ENCODE results near the gene FAM204A. TPM values are rescaled to one million over a fixed set of nuclear protein-coding genes. Genes with fewer than 3 reads are reported as not detected.

FAM204A gene
- total and polyA plus RNA-seq, 3 donors from 2014 or later: 51.3 to 78.3 (median 68.7) TPM

DNA sequence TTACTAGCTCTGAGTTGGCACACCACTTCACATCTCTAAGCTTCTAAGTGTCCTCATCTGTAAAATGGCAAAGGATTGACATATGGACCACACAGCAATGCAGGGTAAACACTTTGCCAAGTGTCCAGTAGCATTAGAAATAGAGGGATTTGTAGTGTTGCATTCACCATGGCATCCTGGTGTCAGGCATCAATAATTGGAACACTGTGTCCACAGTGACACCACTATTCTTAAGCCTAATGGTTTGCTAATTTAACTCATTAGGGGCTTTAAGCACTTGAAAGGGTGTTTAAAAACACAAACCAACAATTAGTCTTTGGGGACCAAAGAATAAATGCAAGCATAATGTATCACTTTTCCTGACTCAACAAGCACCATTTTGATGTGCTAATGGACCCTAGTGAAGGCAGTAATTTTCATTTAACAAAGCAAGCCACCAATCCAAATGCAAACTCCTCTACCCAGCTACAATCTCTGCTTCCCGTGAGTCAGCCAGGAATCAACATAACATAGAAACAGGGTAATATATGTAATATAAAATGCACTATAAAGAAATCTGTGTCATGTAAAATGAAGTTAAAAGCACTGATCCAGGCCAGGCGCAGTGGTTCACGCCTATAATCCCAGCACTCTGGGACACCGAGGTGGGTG lies 75.9 kb downstream of the FAM204A start:
- Histone ChIP-seq H3K27ac (no peak overlapping the region), H3K27me3 (no peaks in the 10 kb centered on the region), H3K4me3 (no peak overlapping the region), H3K9me3 (no peaks in the 10 kb centered on the region), H3K36me3 (ENCODE audit: low read depth, missing control alignments) (no peaks in the 10 kb centered on the region), H3K4me1 (no peaks in the 10 kb centered on the region)
- WGBS, 2 donors: 90 to 98% methylated on average over 4 of the region's 4 CpGs
- intact Hi-C loops (cut with DNase I; ENCODE audit: low total_unique reads): no loop called here
- DNase-seq: no peak
- TF ChIP-seq POLR2A (IDR thresholded peaks at IDR 0.05): no peak
- TF ChIP-seq, protein P1, sequence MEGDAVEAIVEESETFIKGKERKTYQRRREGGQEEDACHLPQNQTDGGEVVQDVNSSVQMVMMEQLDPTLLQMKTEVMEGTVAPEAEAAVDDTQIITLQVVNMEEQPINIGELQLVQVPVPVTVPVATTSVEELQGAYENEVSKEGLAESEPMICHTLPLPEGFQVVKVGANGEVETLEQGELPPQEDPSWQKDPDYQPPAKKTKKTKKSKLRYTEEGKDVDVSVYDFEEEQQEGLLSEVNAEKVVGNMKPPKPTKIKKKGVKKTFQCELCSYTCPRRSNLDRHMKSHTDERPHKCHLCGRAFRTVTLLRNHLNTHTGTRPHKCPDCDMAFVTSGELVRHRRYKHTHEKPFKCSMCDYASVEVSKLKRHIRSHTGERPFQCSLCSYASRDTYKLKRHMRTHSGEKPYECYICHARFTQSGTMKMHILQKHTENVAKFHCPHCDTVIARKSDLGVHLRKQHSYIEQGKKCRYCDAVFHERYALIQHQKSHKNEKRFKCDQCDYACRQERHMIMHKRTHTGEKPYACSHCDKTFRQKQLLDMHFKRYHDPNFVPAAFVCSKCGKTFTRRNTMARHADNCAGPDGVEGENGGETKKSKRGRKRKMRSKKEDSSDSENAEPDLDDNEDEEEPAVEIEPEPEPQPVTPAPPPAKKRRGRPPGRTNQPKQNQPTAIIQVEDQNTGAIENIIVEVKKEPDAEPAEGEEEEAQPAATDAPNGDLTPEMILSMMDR (IDR thresholded peaks at IDR 0.05): no peak

GRCh38 chr10:118264838-118265470 lies 77.2 kb downstream of the FAM204A start:
- no peaks in the 10 kb centered on the region for H3K36me3 ChIP-seq (ENCODE audit: low read depth, missing control alignments)
- H3K4me1 ChIP-seq: no peaks in the 10 kb centered on the region
- no peaks in the 10 kb centered on the region for H3K27me3 ChIP-seq
- no peak overlapping the region for H3K27ac ChIP-seq
- WGBS, 2 donors: 78 to 86% methylated on average over 11 of the region's 11 CpGs
- no peak for TF ChIP-seq POLR2A (IDR thresholded peaks at IDR 0.05)
- TF ChIP-seq, protein P1 (IDR thresholded peaks at IDR 0.05): no peak
- intact Hi-C loops (cut with DNase I; ENCODE audit: low total_unique reads): no loop called here
- H3K4me3 ChIP-seq: no peak overlapping the region
- no peak for DNase-seq
- no peaks in the 10 kb centered on the region for H3K9me3 ChIP-seq

GRCh38 chr10:118264252-118264651 lies 77.9 kb downstream of the FAM204A start:
- Histone ChIP-seq H3K4me1 (no peaks in the 10 kb centered on the region), H3K4me3 (no peak overlapping the region), H3K9me3 (no peaks in the 10 kb centered on the region), H3K36me3 (ENCODE audit: low read depth, missing control alignments) (no peaks in the 10 kb centered on the region), H3K27ac (no peak overlapping the region), H3K27me3 (no peaks in the 10 kb centered on the region)
- intact Hi-C loops (cut with DNase I; ENCODE audit: low total_unique reads): no loop called here
- no peak for DNase-seq
- TF ChIP-seq POLR2A (IDR thresholded peaks at IDR 0.05): no peak
- TF ChIP-seq, protein P1 (IDR thresholded peaks at IDR 0.05): no peak

- Histone ChIP-seq H3K27me3 (no peaks in the 10 kb centered on the region), H3K9me3 (no peaks in the 10 kb centered on the region), H3K4me1 (no peaks in the 10 kb centered on the region), H3K27ac (no peak overlapping the region), H3K36me3 (ENCODE audit: low read depth, missing control alignments) (no peaks in the 10 kb centered on the region), H3K4me3 (no peak overlapping the region)
- 78 to 88% methylated on average over 3 of the region's 3 CpGs for WGBS, 2 donors
- intact Hi-C loops (cut with DNase I; ENCODE audit: low total_unique reads): no loop called here
- no peak for DNase-seq
- no peak for TF ChIP-seq POLR2A (IDR thresholded peaks at IDR 0.05)
- TF ChIP-seq, protein P1 (IDR thresholded peaks at IDR 0.05): no peak
These were observed 79.6 kb downstream of the FAM204A start for GRCh38 chr10:118262538-118262937.

Measured in testis (tissue), 3 donors.